ENCODE measurements around the gene HNRNPA3. TPM values are rescaled to one million over a fixed set of nuclear protein-coding genes. Genes with fewer than 3 reads are reported as not detected.

Gene HNRNPA3
- polyA plus RNA-seq, 1 of the 3 experiments (the other 2 are of a cell fraction), result 102 TPM

- no peak overlapping the region for H2AFZ ChIP-seq (ENCODE audit: low read depth)
- peaks cover 97% of the 10 kb centered on the region for H3K79me2 ChIP-seq (ENCODE audit: insufficient read depth)
- peak overlapping the region; percentile 67 for H3K4me2 ChIP-seq
- ChIA-PET CTCF (interaction anchor here (1.0 to 1.3 kb wide), 3 partner anchors 21 to 92 kb away, joined by 4 to 5 read pairs (median 4); partner anchors contain the start of gene NFE2L2), POLR2A (no interaction called here)
- no peaks in the 10 kb centered on the region for H3K27me3 ChIP-seq (ENCODE audit: insufficient read depth)
- H3K9me2 ChIP-seq, result no peaks in the 10 kb centered on the region
- TF ChIP-seq TAF1 (IDR thresholded peaks at IDR 0.05; ENCODE audit: borderline replicate concordance, low read depth, low read length) (no peak), RXRA (IDR thresholded peaks at IDR 0.05; ENCODE audit: borderline replicate concordance, low read depth) (no peak)
- peaks cover 36% of the 10 kb centered on the region for H3F3A ChIP-seq (replicated peaks; ENCODE audit: insufficient read depth)
- H4K20me1 ChIP-seq (ENCODE audit: insufficient read depth), result peaks cover 20% of the 10 kb centered on the region
- H3K27ac ChIP-seq (ENCODE audit: low read depth in 2 of 2, low read length in 1 of 2), result peak overlapping the region; percentile 94 to 98
- peak overlapping the region; percentile 70; the same call in 1 of the 2 replicates for H3K9ac ChIP-seq
- peaks cover 0 to 6% of the 10 kb centered on the region in 2 experiments for H3K36me3 ChIP-seq (replicated peaks in 1 of 2; ENCODE audit: control insufficient read depth in 1 of 2, insufficient read depth in 2 of 2, low read length in 1 of 2)
- peaks cover 45 to 62% of the 10 kb centered on the region in 2 experiments for H3K4me1 ChIP-seq (ENCODE audit: control insufficient read depth in 1 of 2, insufficient read depth in 2 of 2, low read depth in 1 of 2, low read length in 1 of 2)
- no peak overlapping the region for H3K4me3 ChIP-seq (ENCODE audit: low read depth in 2 of 2, low read length in 1 of 2)
- no peaks in the 10 kb centered on the region for H3K9me3 ChIP-seq
- no peak for DNase-seq
Observed at GRCh38 chr2:177243476-177243875, 30.9 kb downstream of the HNRNPA3 start.

- no peak for TF ChIP-seq TCF12 (IDR thresholded peaks at IDR 0.05)
- no peak for TF ChIP-seq RCOR1 (IDR thresholded peaks at IDR 0.05; ENCODE audit: low read length)
- Histone ChIP-seq H3K4me1 (ENCODE audit: control insufficient read depth in 1 of 2, insufficient read depth in 2 of 2, low read depth in 1 of 2, low read length in 1 of 2) (peaks cover 42 to 57% of the 10 kb centered on the region in 2 experiments), H2AFZ (ENCODE audit: low read depth) (no peak overlapping the region), H3K9ac (no peak overlapping the region), H3K27ac (ENCODE audit: low read depth in 2 of 2, low read length in 1 of 2) (peak overlapping the region in 1 of 2 experiments; percentile 98; a peak in 2 of 4 replicates), H3K9me2 (no peaks in the 10 kb centered on the region), H3K36me3 (replicated peaks in 1 of 2; ENCODE audit: control insufficient read depth in 1 of 2, insufficient read depth in 2 of 2, low read length in 1 of 2) (no peaks in the 10 kb centered on the region), H3K4me3 (ENCODE audit: low read depth in 2 of 2, low read length in 1 of 2) (no peak overlapping the region), H3K4me2 (peak overlapping the region; percentile 43; the same call in 1 of the 2 replicates), H3K79me2 (ENCODE audit: insufficient read depth) (peaks cover 97% of the 10 kb centered on the region), H4K20me1 (ENCODE audit: insufficient read depth) (peaks cover 25% of the 10 kb centered on the region), H3K9me3 (no peaks in the 10 kb centered on the region), H3K27me3 (ENCODE audit: insufficient read depth) (no peaks in the 10 kb centered on the region), H3F3A (replicated peaks; ENCODE audit: insufficient read depth) (peaks cover 38% of the 10 kb centered on the region)
- ChIA-PET CTCF (interaction anchor here (0.6 to 1.2 kb wide), 3 partner anchors 9 to 91 kb away, joined by 3 to 5 read pairs (median 4); no protein-coding TSS in a partner anchor), POLR2A (no interaction called here)
- 97% methylated on average over 6 of the region's 6 CpGs for WGBS (ENCODE audit: low lambda C conversion rate)
- no peak for DNase-seq
Observed at GRCh38 chr2:177244244-177244771, 31.7 kb downstream of the HNRNPA3 start.

GRCh38 chr2:177245010-177245422 is 32.4 kb downstream of the HNRNPA3 start:
- H3K27me3 ChIP-seq (ENCODE audit: insufficient read depth), result no peaks in the 10 kb centered on the region
- no peaks in the 10 kb centered on the region for H3K9me2 ChIP-seq
- ChIA-PET CTCF (interaction anchor here (0.6 to 1.3 kb wide), 3 partner anchors 9 to 514 kb away, joined by 3 to 5 read pairs (median 3); no protein-coding TSS in a partner anchor), POLR2A (no interaction called here)
- H3K9me3 ChIP-seq, result no peaks in the 10 kb centered on the region
- no peak overlapping the region for H2AFZ ChIP-seq (ENCODE audit: low read depth)
- H3K79me2 ChIP-seq (ENCODE audit: insufficient read depth), result peaks cover 97% of the 10 kb centered on the region
- H4K20me1 ChIP-seq (ENCODE audit: insufficient read depth), result peaks cover 27% of the 10 kb centered on the region
- WGBS (ENCODE audit: low lambda C conversion rate), result 17% methylated on average over 4 of the region's 4 CpGs
- no peak overlapping the region for H3K4me3 ChIP-seq (ENCODE audit: low read depth in 2 of 2, low read length in 1 of 2)
- no peak for DNase-seq
- H3F3A ChIP-seq (replicated peaks; ENCODE audit: insufficient read depth), result peaks cover 38% of the 10 kb centered on the region
- peak overlapping the region in 1 of 2 experiments; percentile 98; a peak in 3 of 4 replicates for H3K27ac ChIP-seq (ENCODE audit: low read depth in 2 of 2, low read length in 1 of 2)
- peaks cover 37 to 50% of the 10 kb centered on the region in 2 experiments for H3K4me1 ChIP-seq (ENCODE audit: control insufficient read depth in 1 of 2, insufficient read depth in 2 of 2, low read depth in 1 of 2, low read length in 1 of 2)
- H3K4me2 ChIP-seq, result peak overlapping the region; percentile 43; the same call in 1 of the 2 replicates
- H3K36me3 ChIP-seq (replicated peaks in 1 of 2; ENCODE audit: control insufficient read depth in 1 of 2, insufficient read depth in 2 of 2, low read length in 1 of 2), result peaks cover 0 to 3% of the 10 kb centered on the region in 2 experiments
- H3K9ac ChIP-seq, result no peak overlapping the region; the same call in 1 of the 2 replicates
- TF ChIP-seq JUND (IDR thresholded peaks at IDR 0.05) (peak; percentile 70), TEAD4 (IDR thresholded peaks at IDR 0.05; ENCODE audit: borderline replicate concordance, insufficient read depth) (no peak), FOSL2 (IDR thresholded peaks at IDR 0.05; ENCODE audit: borderline replicate concordance, low read depth) (peak; percentile 74; the same call in 1 of the 2 replicates), SIN3A (IDR thresholded peaks at IDR 0.05; ENCODE audit: borderline replicate concordance, low read depth, low read length) (no peak), CHD2 (IDR thresholded peaks at IDR 0.05; ENCODE audit: low read length, partially characterized antibody) (no peak), PBX3 (IDR thresholded peaks at IDR 0.05) (peak; percentile 44; the same call in 1 of the 2 replicates), RFX5 (IDR thresholded peaks at IDR 0.05; ENCODE audit: low read length) (no peak), GABPA (IDR thresholded peaks at IDR 0.05; ENCODE audit: low read depth) (no peak), SMC3 (IDR thresholded peaks at IDR 0.05; ENCODE audit: low read depth, low read length) (no peak), USF1 (IDR thresholded peaks at IDR 0.05; ENCODE audit: borderline replicate concordance, low read depth) (no peak), NFIC (IDR thresholded peaks at IDR 0.05; ENCODE audit: borderline replicate concordance) (no peak), USF2 (IDR thresholded peaks at IDR 0.05; ENCODE audit: borderline replicate concordance, low read depth, low read length) (no peak), ELF1 (IDR thresholded peaks at IDR 0.05) (no peak), IRF3 (IDR thresholded peaks at IDR 0.05; ENCODE audit: low read depth, low read length) (no peak)
